Stomach (tissue), 9 donors: ENCODE data around the gene RGS9BP. TPM values are rescaled to one million over a fixed set of nuclear protein-coding genes. Genes with fewer than 3 reads are reported as not detected.
A peak's percentile ranks its signal among the peaks of the same experiment; 100 is the strongest.

Source experiments
- DNase-seq, 2 donors: peaks; one replicate each; pipeline versions ENCODE4 v3.0.0 to v3.0.0-alpha.2; 2013 to 2019
- H3K27ac ChIP-seq, 5 donors: fragments of 200-600 bp in 4 of 5; sonication (generic) in 4 of 5; one replicate each; pipeline ENCODE4 v1.5.1; 2013 to 2019; ENCODE audit warnings: mild to moderate bottlenecking in 1 of 5, moderate library complexity in 1 of 5
- H3K27me3 ChIP-seq, 3 donors: fragments of 200-600 bp; sonication (generic); one replicate each; pipeline ENCODE4 v1.5.1; 2017 to 2019; ENCODE audit warnings: mixed run types in 1 of 3
- H3K36me3 ChIP-seq, 4 donors: fragments of 200-600 bp; sonication (generic); 1 replicate in 3 of 4; 2 replicates in 1 of 4; pipeline ENCODE4 v1.5.1; 2016 to 2019
- H3K4me1 ChIP-seq, 4 donors: fragments of 200-600 bp; sonication (generic); one replicate each; pipeline ENCODE4 v1.5.1; 2016 to 2019
- H3K4me3 ChIP-seq, 4 donors: fragments of 200-600 bp; sonication (generic) in 3 of 4; one replicate each; pipeline ENCODE4 v1.5.1; 2016 to 2019; ENCODE audit warnings: mild to moderate bottlenecking in 1 of 4
- H3K9me3 ChIP-seq, 4 donors: fragments of 200-600 bp; sonication (generic); one replicate each; pipeline ENCODE4 v1.5.1; 2016 to 2019
- EP300 ChIP-seq: sonication (generic); formaldehyde crosslinking; IDR thresholded peaks from one replicate; pipeline ENCODE4 v1.6.1; 2017; ENCODE audit warnings: antibody characterized with exemption
- POLR2A ChIP-seq, 4 donors: fragments of 450-650 bp; IDR thresholded peaks; one replicate each; pipeline ENCODE4 v1.6.1; 2016; ENCODE audit warnings: antibody characterized with exemption in 4 of 4, control low read depth in 2 of 4, mild to moderate bottlenecking in 1 of 4, moderate library complexity in 1 of 4
- POLR2AphosphoS5 ChIP-seq, 3 donors: sonication (generic); formaldehyde crosslinking; IDR thresholded peaks; one replicate each; pipeline ENCODE4 v1.6.1; 2016; ENCODE audit warnings: antibody characterized with exemption in 3 of 3
- WGBS, 5 donors: extraction: QIAGEN DNeasy Blood & Tissue Kit in 3 of 5; methylation state at CpG; one replicate each; pipeline versions ENCODE4 v1.1.5 to v1.1.7; 2013 to 2018; 5-methylcytosine and 5-hydroxymethylcytosine counted together
- intact Hi-C: fragments of 100-400 bp; cut with DNase I; formaldehyde crosslinking; loops from one replicate; pipeline ENCODE4 v1.15.1; 2023; ENCODE audit warnings: low total_unique reads
- polyA plus RNA-seq, 3 donors: library from polyadenylated mRNA; stranded (reverse); fragments of 200-250 nt; gene quantifications; one replicate each; pipeline ENCODE4 v1.2.3, GENCODE V29; 2013
- total RNA-seq, 5 donors: library from RNA; depleted of rRNA; stranded (reverse); fragments of >200 nt; gene quantifications; one replicate each; pipeline versions ENCODE4 v1.1.0 to v1.2.3, GENCODE V29; 2014 to 2016
- TF ChIP-seq, protein P1 (sequence below), 7 experiments: fragments of 450-650 bp in 4 of 7; fragments of 200-600 bp in 3 of 7; sonication (generic) in 3 of 7; IDR thresholded peaks; one replicate each; pipeline ENCODE4 v1.5.1; 2016 to 2019; ENCODE audit warnings: antibody characterized with exemption in 7 of 7, control low read depth in 2 of 7, mild to moderate bottlenecking in 1 of 7
- donor health status: healthy with polysubstance abuse.
- donor health status: Bipolar disorder and iron deficiency.
- donor health status: healthy.

RGS9BP gene
- total and polyA plus RNA-seq, 8 donors, result 0.15 to 1.2 (median 0.19) TPM; not detected in 3

GRCh38 chr19:32673573-32673972 is 2.1 kb upstream of the RGS9BP start:
- no peak for TF ChIP-seq POLR2A (IDR thresholded peaks at IDR 0.05)
- TF ChIP-seq, protein P1, sequence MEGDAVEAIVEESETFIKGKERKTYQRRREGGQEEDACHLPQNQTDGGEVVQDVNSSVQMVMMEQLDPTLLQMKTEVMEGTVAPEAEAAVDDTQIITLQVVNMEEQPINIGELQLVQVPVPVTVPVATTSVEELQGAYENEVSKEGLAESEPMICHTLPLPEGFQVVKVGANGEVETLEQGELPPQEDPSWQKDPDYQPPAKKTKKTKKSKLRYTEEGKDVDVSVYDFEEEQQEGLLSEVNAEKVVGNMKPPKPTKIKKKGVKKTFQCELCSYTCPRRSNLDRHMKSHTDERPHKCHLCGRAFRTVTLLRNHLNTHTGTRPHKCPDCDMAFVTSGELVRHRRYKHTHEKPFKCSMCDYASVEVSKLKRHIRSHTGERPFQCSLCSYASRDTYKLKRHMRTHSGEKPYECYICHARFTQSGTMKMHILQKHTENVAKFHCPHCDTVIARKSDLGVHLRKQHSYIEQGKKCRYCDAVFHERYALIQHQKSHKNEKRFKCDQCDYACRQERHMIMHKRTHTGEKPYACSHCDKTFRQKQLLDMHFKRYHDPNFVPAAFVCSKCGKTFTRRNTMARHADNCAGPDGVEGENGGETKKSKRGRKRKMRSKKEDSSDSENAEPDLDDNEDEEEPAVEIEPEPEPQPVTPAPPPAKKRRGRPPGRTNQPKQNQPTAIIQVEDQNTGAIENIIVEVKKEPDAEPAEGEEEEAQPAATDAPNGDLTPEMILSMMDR (IDR thresholded peaks at IDR 0.05), result no peak
- no peak for TF ChIP-seq POLR2AphosphoS5 (IDR thresholded peaks at IDR 0.05)
- no peak for TF ChIP-seq EP300
- 82 to 88% (median 86%) methylated on average over 9 to 10 of the region's 10 CpGs for WGBS, 5 donors
- Histone ChIP-seq H3K36me3 (no peaks in the 10 kb centered on the region), H3K27ac (no peak overlapping the region), H3K4me3 (peak overlapping the region; percentile 92 to 100 (median 98)), H3K4me1 (peaks cover 39 to 68% (median 54%) of the 10 kb centered on the region in 4 donors), H3K9me3 (no peaks in the 10 kb centered on the region), H3K27me3 (peaks cover 0 to 27% (median 19%) of the 10 kb centered on the region in 3 donors)
- DNase-seq, result no peak
- intact Hi-C loops, result no loop called here

DNA sequence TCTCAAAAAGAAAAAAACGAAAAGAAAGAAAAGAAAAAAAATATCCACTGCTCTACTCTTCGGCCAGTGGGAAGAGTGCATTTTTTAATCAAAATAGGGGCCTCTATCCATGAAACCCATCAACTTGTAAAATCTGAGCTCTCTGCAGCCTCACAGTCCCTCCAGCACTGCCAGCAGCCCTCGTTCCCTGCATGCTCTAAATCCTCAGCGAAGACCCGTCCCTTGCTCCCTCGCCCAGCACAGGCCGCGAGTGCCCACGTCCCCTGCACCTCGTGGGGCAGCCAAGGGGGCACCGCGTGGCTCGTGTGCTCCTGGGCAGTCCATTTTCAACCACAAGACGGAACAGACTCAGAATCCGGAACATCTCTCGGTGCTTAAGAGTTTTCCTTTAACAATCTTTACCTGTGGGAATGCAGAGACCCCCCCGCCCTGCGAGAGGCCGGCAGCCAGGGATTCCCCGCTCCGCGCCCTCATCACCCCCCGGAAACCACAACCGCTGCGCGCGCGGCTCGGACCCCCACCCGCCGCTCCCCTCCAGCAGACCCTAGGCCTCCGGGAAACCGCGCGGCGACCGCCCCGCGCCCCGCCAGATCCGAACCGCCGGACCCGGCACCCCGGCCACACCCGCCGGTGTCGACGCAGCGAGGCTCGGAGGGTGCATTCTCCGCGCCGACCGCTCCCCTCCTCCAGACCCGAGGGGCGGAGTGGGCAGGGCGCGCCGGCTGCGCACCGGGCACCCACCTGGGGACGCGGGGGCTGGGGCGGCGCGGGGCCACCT is 1.3 kb upstream of the RGS9BP start:
- Histone ChIP-seq H3K27ac (peak overlapping the region; percentile 86 to 95 (median 92)), H3K9me3 (no peaks in the 10 kb centered on the region), H3K27me3 (peaks cover 0 to 27% (median 19%) of the 10 kb centered on the region in 3 donors), H3K4me1 (peaks cover 39 to 66% (median 52%) of the 10 kb centered on the region in 4 donors), H3K4me3 (peak overlapping the region; percentile 92 to 100 (median 98)), H3K36me3 (no peaks in the 10 kb centered on the region)
- DNase-seq, result no peak
- intact Hi-C loops, result no loop called here
- 1 to 4% (median 1%) methylated on average over 22 to 67 of the region's 67 CpGs for WGBS, 5 donors
- TF ChIP-seq EP300 (no peak), POLR2A (IDR thresholded peaks at IDR 0.05) (no peak), POLR2AphosphoS5 (IDR thresholded peaks at IDR 0.05) (no peak)
- TF ChIP-seq, protein P1 (IDR thresholded peaks at IDR 0.05), result no peak

DNA sequence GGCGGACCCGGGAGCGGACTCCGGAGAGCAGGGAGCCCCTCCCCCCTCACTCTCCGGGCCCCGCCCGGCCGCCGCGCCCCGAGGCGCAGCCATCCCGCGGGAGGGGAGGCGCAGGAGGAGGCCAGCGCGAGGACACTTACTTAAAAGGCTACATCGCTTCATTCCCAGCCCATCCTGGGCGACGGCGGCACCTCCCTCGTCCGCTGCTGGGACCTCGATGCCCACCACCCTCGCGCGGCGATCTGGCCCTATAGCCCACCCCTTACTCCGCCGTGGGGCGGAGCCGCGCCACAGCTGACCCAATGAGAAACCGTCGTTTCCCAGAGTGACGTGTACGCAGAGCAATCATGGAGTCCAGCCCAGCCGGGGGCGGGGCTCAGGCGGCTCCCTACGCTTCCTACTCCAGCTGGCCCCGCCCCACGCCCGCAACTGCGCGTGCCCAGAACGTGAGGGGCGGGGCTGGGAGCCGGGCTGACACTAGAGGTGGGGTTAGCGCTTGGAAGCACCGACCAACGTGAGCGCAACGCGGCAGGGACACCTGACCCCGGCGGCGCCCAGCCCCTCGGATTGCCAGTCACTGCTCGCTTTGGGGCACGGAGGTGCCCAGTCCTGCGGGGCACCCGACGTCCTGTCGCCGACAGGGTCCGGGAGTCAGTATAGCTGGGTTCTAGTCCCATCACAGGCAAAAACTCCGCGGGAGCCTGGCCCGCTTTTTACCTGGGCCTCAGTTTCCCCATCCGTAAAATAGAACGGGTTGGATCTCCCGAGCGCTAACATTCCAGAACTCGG is 523 bp upstream of the RGS9BP start, which contains the start of gene ANKRD27:
Gene ANKRD27 (minus strand): TSS at position 250 of the 789 bp plus-strand sequence. CDS start 16,165 bp downstream, outside the sequence.
- peaks cover 36 to 58% (median 46%) of the 10 kb centered on the region in 4 donors for H3K4me1 ChIP-seq
- peak; percentile 99 to 100 for DNase-seq
- TF ChIP-seq POLR2AphosphoS5 (IDR thresholded peaks at IDR 0.05) (peak; percentile 34 to 72 (median 38)), EP300 (no peak), POLR2A (IDR thresholded peaks at IDR 0.05) (no peak)
- TF ChIP-seq, protein P1 (IDR thresholded peaks at IDR 0.05), result no peak
- 0 to 2% (median 0%) methylated on average over 24 to 75 of the region's 75 CpGs for WGBS, 5 donors
- no peaks in the 10 kb centered on the region for H3K9me3 ChIP-seq
- peak within 1 kb of the TSS; percentile 92 to 100 (median 98) for H3K4me3 ChIP-seq
- peak within 1 kb of the TSS; percentile 86 to 95 (median 92) for H3K27ac ChIP-seq
- no peaks in the 10 kb centered on the region for H3K36me3 ChIP-seq
- intact Hi-C loops, result no loop called here
- H3K27me3 ChIP-seq, result peaks cover 0 to 27% (median 19%) of the 10 kb centered on the region in 3 donors

- H3K4me1 ChIP-seq, result peaks cover 32 to 52% (median 42%) of the 10 kb centered on the region in 4 donors
- H3K4me3 ChIP-seq, result peak overlapping the region; percentile 92 to 100 (median 98)
- 2 to 5% (median 3%) methylated on average over 22 to 93 of the region's 93 CpGs for WGBS, 5 donors
- intact Hi-C loops, result no loop called here
- TF ChIP-seq EP300 (no peak), POLR2A (IDR thresholded peaks at IDR 0.05) (no peak), POLR2AphosphoS5 (IDR thresholded peaks at IDR 0.05) (no peak)
- TF ChIP-seq, protein P1 (IDR thresholded peaks at IDR 0.05), result no peak
- H3K9me3 ChIP-seq, result no peaks in the 10 kb centered on the region
- DNase-seq, result peak; percentile 28 to 71
- peaks cover 0 to 27% (median 19%) of the 10 kb centered on the region in 3 donors for H3K27me3 ChIP-seq
- no peaks in the 10 kb centered on the region for H3K36me3 ChIP-seq
- H3K27ac ChIP-seq, result peak overlapping the region in 2 of 5 donors; percentile 4 to 92
These were observed 692 bp downstream of the RGS9BP start for GRCh38 chr19:32676186-32676894.
